DOHH2 (cell line): Measurements from ENCODE around the gene OR2J1.

ENCODE experiments used
- H3F3A ChIP-seq: fragments of 200-600 bp; sonication (generic), shearing (Covaris generic); 2 replicates; pipeline ENCODE4 v1.6.0; 2016; ENCODE audit warnings: antibody characterized with exemption, mild to moderate bottlenecking; ENCODE audit not compliant: control insufficient read depth, insufficient read depth
- H3K27ac ChIP-seq: fragments of 200-600 bp; sonication (generic); 2 replicates; pipeline ENCODE4 v1.5.1; 2014; ENCODE audit warnings: low read depth, mild to moderate bottlenecking, low read length, moderate library complexity
- H3K27me3 ChIP-seq: fragments of 200-600 bp; sonication (generic); 2 replicates; pipeline ENCODE4 v1.6.1; 2014; ENCODE audit warnings: mild to moderate bottlenecking, low read length, mixed read lengths; ENCODE audit not compliant: control insufficient read depth
- H3K36me3 ChIP-seq: fragments of 200-600 bp; sonication (generic); 2 replicates; pipeline ENCODE4 v1.6.1; 2014; ENCODE audit warnings: mild to moderate bottlenecking, low read length, moderate library complexity, mixed read lengths; ENCODE audit not compliant: control insufficient read depth
- H3K4me1 ChIP-seq: fragments of 200-600 bp; sonication (generic); 2 replicates; pipeline ENCODE4 v1.6.1; 2014; ENCODE audit warnings: mild to moderate bottlenecking, low read length, mixed read lengths; ENCODE audit not compliant: control insufficient read depth
- H3K4me2 ChIP-seq: fragments of 200-600 bp; sonication (generic); 2 replicates; pipeline ENCODE4 v1.6.0; 2014; ENCODE audit warnings: mild to moderate bottlenecking, low read length, moderate library complexity
- H3K4me3 ChIP-seq: fragments of 200-600 bp; sonication (generic); 2 replicates; pipeline ENCODE4 v1.5.1; 2014; ENCODE audit warnings: mild to moderate bottlenecking, low read length, mixed read lengths
- H3K79me2 ChIP-seq: fragments of 200-600 bp; sonication (generic); 2 replicates; pipeline ENCODE4 v1.6.1; 2014; ENCODE audit warnings: mild to moderate bottlenecking, low read length, mixed read lengths; ENCODE audit not compliant: control insufficient read depth
- H3K9me2 ChIP-seq: fragments of 200-600 bp; sonication (generic); replicated peaks from 2 replicates; pipeline ENCODE4 v1.6.1; 2014; ENCODE audit warnings: mild to moderate bottlenecking, low read length, mixed read lengths; ENCODE audit not compliant: control insufficient read depth
- H3K9me3 ChIP-seq: fragments of 200-600 bp; sonication (generic); 2 replicates; pipeline ENCODE4 v1.6.1; 2014; ENCODE audit warnings: antibody characterized with exemption, low read length, mixed read lengths; ENCODE audit not compliant: control insufficient read depth, insufficient read depth
- H4K20me1 ChIP-seq: fragments of 200-600 bp; sonication (generic); 2 replicates; pipeline ENCODE4 v1.6.0; 2014; ENCODE audit warnings: low read depth, mild to moderate bottlenecking, antibody characterized with exemption, low read length, moderate library complexity; ENCODE audit not compliant: control insufficient read depth, insufficient read depth
- EZH2phosphoT487 ChIP-seq: fragments of 200-600 bp; sonication (generic); IDR thresholded peaks from 2 replicates; pipeline ENCODE4 v1.6.1; 2017; ENCODE audit warnings: borderline replicate concordance, mild to moderate bottlenecking, antibody characterized with exemption, low read length, moderate library complexity, mixed read lengths
- TF ChIP-seq, protein P1 (sequence below): fragments of 200-600 bp; sonication (generic); IDR thresholded peaks from one replicate; pipeline ENCODE4 v1.5.1; 2014; ENCODE audit warnings: antibody characterized with exemption, mild to moderate bottlenecking, low read depth, low read length; ENCODE audit not compliant: poor library complexity, severe bottlenecking

The OR2J1 gene

DNA sequence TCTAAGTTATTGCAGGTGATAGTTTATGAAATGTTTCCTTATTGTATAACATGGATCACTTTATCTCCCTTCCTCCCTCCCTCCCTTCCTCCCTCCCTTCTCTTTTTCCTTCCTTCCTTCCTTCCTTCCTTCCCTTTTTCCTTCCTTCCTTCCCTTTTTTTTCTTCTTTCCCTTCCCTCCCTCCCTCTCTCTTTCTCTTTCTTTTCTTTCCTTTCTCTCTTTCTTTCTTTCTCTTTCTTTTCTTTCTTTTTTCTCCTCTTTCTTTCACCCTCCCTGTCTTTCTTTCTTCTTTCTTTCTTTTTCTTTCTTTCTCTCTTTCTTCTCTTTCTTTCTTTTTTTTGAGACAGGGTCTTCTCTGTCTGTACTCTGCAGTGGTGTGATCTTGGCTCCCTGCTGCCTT is 18.0 kb upstream of the OR2J1 start:
- Histone ChIP-seq H3K27ac (no peak overlapping the region), H3K79me2 (no peaks in the 10 kb centered on the region), H3K4me1 (no peaks in the 10 kb centered on the region), H3K4me3 (no peak overlapping the region), H3F3A (no peaks in the 10 kb centered on the region), H3K4me2 (no peak overlapping the region), H3K9me2 (no peaks in the 10 kb centered on the region), H3K27me3 (no peaks in the 10 kb centered on the region), H3K9me3 (no peaks in the 10 kb centered on the region), H4K20me1 (no peaks in the 10 kb centered on the region), H3K36me3 (no peaks in the 10 kb centered on the region)
- TF ChIP-seq, protein P1, sequence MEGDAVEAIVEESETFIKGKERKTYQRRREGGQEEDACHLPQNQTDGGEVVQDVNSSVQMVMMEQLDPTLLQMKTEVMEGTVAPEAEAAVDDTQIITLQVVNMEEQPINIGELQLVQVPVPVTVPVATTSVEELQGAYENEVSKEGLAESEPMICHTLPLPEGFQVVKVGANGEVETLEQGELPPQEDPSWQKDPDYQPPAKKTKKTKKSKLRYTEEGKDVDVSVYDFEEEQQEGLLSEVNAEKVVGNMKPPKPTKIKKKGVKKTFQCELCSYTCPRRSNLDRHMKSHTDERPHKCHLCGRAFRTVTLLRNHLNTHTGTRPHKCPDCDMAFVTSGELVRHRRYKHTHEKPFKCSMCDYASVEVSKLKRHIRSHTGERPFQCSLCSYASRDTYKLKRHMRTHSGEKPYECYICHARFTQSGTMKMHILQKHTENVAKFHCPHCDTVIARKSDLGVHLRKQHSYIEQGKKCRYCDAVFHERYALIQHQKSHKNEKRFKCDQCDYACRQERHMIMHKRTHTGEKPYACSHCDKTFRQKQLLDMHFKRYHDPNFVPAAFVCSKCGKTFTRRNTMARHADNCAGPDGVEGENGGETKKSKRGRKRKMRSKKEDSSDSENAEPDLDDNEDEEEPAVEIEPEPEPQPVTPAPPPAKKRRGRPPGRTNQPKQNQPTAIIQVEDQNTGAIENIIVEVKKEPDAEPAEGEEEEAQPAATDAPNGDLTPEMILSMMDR, result no peak
- no peak for TF ChIP-seq EZH2phosphoT487

- Histone ChIP-seq H3K79me2 (no peaks in the 10 kb centered on the region), H3K4me2 (no peak overlapping the region), H4K20me1 (no peaks in the 10 kb centered on the region), H3F3A (no peaks in the 10 kb centered on the region), H3K36me3 (no peaks in the 10 kb centered on the region), H3K27me3 (no peaks in the 10 kb centered on the region), H3K27ac (no peak overlapping the region), H3K9me2 (no peaks in the 10 kb centered on the region), H3K4me1 (no peaks in the 10 kb centered on the region), H3K4me3 (no peak overlapping the region), H3K9me3 (no peaks in the 10 kb centered on the region)
- TF ChIP-seq, protein P1, result no peak
- no peak for TF ChIP-seq EZH2phosphoT487
These were observed 16.8 kb upstream of the OR2J1 start for GRCh38 chr6:29082457-29082856.

GRCh38 chr6:29087213-29087612 is 12.1 kb upstream of the OR2J1 start, which contains the start of gene OR2B3:
Gene OR2B3 (minus strand): TSS chr6:29087313. CDS start chr6:29087248, 65 bp downstream.
- H3K4me3 ChIP-seq, result no peak within 1 kb of the TSS
- H3K79me2 ChIP-seq, result no peaks in the 10 kb centered on the region
- H3K27me3 ChIP-seq, result peaks cover 4% of the 10 kb centered on the region; the same call in 1 of the 2 replicates
- no peaks in the 10 kb centered on the region for H3K9me3 ChIP-seq
- no peaks in the 10 kb centered on the region for H3K36me3 ChIP-seq
- no peaks in the 10 kb centered on the region for H3F3A ChIP-seq
- TF ChIP-seq, protein P1, result no peak
- no peak for TF ChIP-seq EZH2phosphoT487
- H3K27ac ChIP-seq, result no peak within 1 kb of the TSS
- no peaks in the 10 kb centered on the region for H3K4me1 ChIP-seq
- no peak within 1 kb of the TSS for H3K4me2 ChIP-seq
- H4K20me1 ChIP-seq, result no peaks in the 10 kb centered on the region
- H3K9me2 ChIP-seq, result no peaks in the 10 kb centered on the region
